ENCODE measurements around the gene PLXDC1. TPM values are rescaled to one million over a fixed set of nuclear protein-coding genes. Genes with fewer than 3 reads are reported as not detected.

PLXDC1 gene
- total and polyA plus RNA-seq, 2 of the 13 experiments (the other 11 are each of a cell fraction or from before 2014, with no cell fraction given) = not detected

- no peak for TF ChIP-seq SNRNP70 (IDR thresholded peaks at IDR 0.05; ENCODE audit: low read depth, low read length)
- no peak for TF ChIP-seq ZBTB34 (CRISPR knock-in tag; IDR thresholded peaks at IDR 0.05)
- no peak for TF ChIP-seq ZBTB21 (CRISPR knock-in tag; IDR thresholded peaks at IDR 0.05)
- no peak for TF ChIP-seq MAFK (conservative IDR thresholded peaks at IDR 0.05 in 1 of 2, IDR thresholded peaks at IDR 0.05 in 1 of 2; ENCODE audit: low read length in 2 of 2)
- TF ChIP-seq ZNF777 (CRISPR knock-in tag; IDR thresholded peaks at IDR 0.05) = no peak; the same call in 1 of the 2 replicates
- TF ChIP-seq IRF2 (CRISPR knock-in tag; IDR thresholded peaks at IDR 0.05) = no peak; the same call in 1 of the 2 replicates
- no peak for TF ChIP-seq ZNF20 (CRISPR knock-in tag; IDR thresholded peaks at IDR 0.05)
- no peak for TF ChIP-seq MNT (IDR thresholded peaks at IDR 0.05)
- TF ChIP-seq NFYC (CRISPR knock-in tag; IDR thresholded peaks at IDR 0.05) = no peak
- no peak for TF ChIP-seq ZNF205 (CRISPR knock-in tag; IDR thresholded peaks at IDR 0.05)
- no peak for TF ChIP-seq ZNF383 (CRISPR knock-in tag; IDR thresholded peaks at IDR 0.05; ENCODE audit: borderline replicate concordance)
- no peak for TF ChIP-seq ZNF224 (CRISPR knock-in tag; IDR thresholded peaks at IDR 0.05)
- no peak for TF ChIP-seq ZFP82 (CRISPR knock-in tag; IDR thresholded peaks at IDR 0.05; ENCODE audit: borderline replicate concordance)
- no peak for TF ChIP-seq TERF1 (CRISPR knock-in tag; IDR thresholded peaks at IDR 0.05)
- TF ChIP-seq ZNF75D (CRISPR knock-in tag; IDR thresholded peaks at IDR 0.05; ENCODE audit: borderline replicate concordance) = no peak
- no peak for TF ChIP-seq ZNF562 (CRISPR knock-in tag; IDR thresholded peaks at IDR 0.05; ENCODE audit: borderline replicate concordance)
- TF ChIP-seq DBP (CRISPR knock-in tag; IDR thresholded peaks at IDR 0.05; ENCODE audit: not compliant biosample characterization) = no peak
- TF ChIP-seq FOXJ3 (CRISPR knock-in tag; IDR thresholded peaks at IDR 0.05; ENCODE audit: borderline replicate concordance) = no peak
- TF ChIP-seq CBX5 (CRISPR knock-in tag; IDR thresholded peaks at IDR 0.05; ENCODE audit: borderline replicate concordance) = no peak
- no peak for TF ChIP-seq DPF2 (CRISPR knock-in tag; IDR thresholded peaks at IDR 0.05; ENCODE audit: borderline replicate concordance, low read depth)
- TF ChIP-seq PPARG (CRISPR knock-in tag; conservative IDR thresholded peaks at IDR 0.05) = no peak
- 0 out of 4 replicates have a peak, but pooled peaks of 1 of the 2 experiments have one; percentile 33 for TF ChIP-seq ATF4 (CRISPR knock-in tag; IDR thresholded peaks at IDR 0.05)
- no peak for TF ChIP-seq WIZ (CRISPR knock-in tag; IDR thresholded peaks at IDR 0.05)
- no peak for TF ChIP-seq ZNF136 (CRISPR knock-in tag; IDR thresholded peaks at IDR 0.05; ENCODE audit: low read depth)
Measured at GRCh38 chr17:39197380-39198185, 46.1 kb upstream of the PLXDC1 start, which contains the start of gene CACNB1 (continued).
